ENCODE measurements around the gene LY86.

LY86 gene

GRCh38 chr6:6588064-6588923 is at the start of gene LY86:
LY86 (plus strand) TSS chr6:6588720; CDS start chr6:6588735, 15 bp downstream.
- DNase-seq (ENCODE audit: low spot score), result no peak

DNA sequence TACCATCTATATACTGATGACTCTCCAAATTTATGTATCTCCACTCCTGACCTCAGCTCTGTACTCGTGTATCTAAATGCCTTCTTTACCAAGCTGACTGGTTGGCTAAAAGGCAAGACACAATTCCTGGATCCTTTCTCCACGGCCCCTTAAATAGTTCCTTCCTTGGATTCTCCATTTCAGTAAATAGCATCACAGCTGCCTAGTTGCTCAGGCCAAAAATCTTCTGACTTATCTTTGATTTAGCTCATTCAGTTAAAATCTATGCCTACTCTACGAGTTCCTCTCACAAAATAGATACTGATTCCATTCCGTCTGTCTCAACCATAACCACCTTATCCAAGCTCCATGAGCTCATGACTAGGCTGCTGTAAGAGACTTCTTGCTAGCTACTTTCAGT is 49.5 kb upstream of the LY86 start:
- DNase-seq (ENCODE audit: low spot score), result no peak

GRCh38 chr6:6542357-6542756 is 46.2 kb upstream of the LY86 start:
- DNase-seq (ENCODE audit: low spot score), result no peak

GRCh38 chr6:6543181-6543879 is 45.2 kb upstream of the LY86 start:
- DNase-seq (ENCODE audit: low spot score), result no peak

GRCh38 chr6:6545616-6546317 is 42.8 kb upstream of the LY86 start:
- no peak for DNase-seq (ENCODE audit: low spot score)

DNA sequence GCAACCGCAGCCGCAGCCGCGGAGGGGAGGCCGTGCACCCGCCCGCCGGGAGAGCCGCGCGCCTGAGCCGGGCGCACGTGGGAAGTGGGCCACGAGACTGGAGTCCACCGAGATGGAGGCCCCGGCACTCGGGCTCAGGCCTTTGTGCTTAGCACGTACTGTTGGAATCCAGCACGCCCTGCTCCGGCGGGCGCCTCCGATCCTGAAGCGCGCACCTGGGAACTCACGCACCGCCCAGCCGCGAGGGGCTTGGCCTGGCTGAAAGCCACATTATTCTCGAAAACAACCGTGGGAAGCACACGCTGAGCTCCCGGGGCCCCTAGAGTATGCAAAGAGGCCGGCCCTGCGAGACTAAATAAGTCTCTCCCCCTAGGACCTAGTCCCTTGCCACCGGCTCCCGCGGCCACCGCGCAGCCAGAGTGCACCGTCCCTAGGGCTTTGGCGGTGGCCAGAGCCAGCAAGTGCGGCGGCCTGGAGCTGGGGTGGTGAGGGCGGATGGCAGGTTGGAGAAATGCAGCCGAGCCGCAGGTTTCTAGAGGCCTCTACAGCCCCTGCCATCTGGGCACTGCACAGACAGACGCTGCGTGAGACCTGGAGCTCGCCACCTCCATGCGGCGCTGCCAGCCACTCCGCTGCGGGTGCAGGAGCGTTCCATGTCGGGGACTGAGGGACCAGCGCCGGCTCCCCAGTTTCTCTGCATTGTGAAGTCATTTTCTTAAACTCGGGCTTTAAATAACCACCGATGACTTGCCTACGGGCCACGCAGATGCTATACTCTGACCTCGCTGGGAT is 42.0 kb upstream of the LY86 start:
- DNase-seq (ENCODE audit: low spot score), result peak; percentile 3

- DNase-seq (ENCODE audit: low spot score), result peak; percentile 79
These were observed 41.2 kb upstream of the LY86 start for GRCh38 chr6:6547110-6547879.

GRCh38 chr6:6556161-6556737 is 32.3 kb upstream of the LY86 start:
- no peak for DNase-seq (ENCODE audit: low spot score)

GRCh38 chr6:6556738-6557503 is 31.6 kb upstream of the LY86 start:
- DNase-seq (ENCODE audit: low spot score), result peak; percentile 40

GRCh38 chr6:6557504-6557839 is 31.0 kb upstream of the LY86 start:
- DNase-seq (ENCODE audit: low spot score), result no peak

GRCh38 chr6:6557886-6558285 is 30.6 kb upstream of the LY86 start:
- DNase-seq (ENCODE audit: low spot score), result no peak

DNA sequence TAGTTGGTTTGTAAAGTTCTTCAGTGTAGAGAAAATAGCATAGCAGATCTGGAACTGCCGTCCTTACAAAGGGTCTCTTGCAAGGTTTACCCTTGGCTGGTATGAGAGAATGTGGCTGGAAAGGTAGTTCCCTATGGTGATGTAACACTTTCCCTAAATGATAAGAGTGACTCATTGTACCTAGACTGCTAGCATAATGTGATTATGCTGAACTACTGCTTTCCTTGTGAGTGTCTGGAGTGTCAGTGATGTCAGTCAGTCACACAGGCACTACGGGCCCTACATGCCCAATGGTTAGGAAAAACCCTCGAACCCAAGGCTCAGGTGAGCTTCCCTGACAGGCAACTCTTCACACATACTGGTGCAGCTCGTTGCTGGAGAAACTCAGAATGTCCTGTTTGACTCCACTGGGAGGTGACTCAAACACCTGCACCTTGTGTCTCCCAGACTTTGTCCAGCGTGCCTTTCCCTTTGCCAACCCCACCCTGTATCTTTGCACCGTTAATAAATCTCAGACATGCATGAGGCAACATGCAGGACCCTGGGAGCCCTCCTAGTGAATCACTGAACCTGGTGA is 28.4 kb upstream of the LY86 start:
- DNase-seq (ENCODE audit: low spot score), result no peak

DNA sequence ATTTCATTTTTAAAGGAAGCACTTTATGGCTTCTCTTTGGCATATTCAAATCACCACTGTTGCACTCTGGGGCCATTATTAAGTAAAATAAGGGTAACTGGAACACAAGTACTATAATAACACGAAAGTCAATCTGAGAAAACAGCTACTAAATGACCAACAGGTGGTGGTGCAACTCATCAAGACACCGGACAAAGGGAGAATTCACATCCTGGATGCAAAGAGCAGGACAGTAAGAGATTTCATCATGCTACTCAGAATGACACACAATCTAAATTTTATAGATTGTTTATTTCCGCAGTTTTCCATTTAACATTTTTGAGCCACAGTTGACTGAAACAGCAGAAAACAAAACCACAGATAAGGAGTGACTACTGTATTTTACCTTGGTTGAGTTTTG is 27.6 kb upstream of the LY86 start:
- DNase-seq (ENCODE audit: low spot score), result no peak

- DNase-seq (ENCODE audit: low spot score), result no peak
These were observed 24.4 kb upstream of the LY86 start for GRCh38 chr6:6564154-6564553.

DNA sequence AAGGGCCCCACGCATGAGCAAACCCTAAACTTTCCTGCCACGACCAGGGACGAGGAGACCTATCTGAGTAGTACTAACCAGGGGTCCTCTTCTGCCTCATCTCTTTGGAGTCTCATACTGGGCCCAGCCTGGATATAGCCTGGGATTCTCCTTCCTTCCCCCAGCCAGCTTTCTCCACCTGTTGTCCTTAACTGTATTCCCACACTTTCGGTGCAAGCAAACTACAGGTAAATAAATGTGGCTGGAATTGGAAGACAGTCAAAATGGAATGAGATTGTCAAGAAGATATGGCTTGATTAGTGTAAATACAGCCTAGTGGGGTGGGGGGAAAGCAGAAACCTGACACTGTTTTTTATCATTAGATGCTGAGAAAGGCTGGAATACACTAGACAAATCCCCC is 23.5 kb upstream of the LY86 start:
- DNase-seq (ENCODE audit: low spot score), result no peak

DNA sequence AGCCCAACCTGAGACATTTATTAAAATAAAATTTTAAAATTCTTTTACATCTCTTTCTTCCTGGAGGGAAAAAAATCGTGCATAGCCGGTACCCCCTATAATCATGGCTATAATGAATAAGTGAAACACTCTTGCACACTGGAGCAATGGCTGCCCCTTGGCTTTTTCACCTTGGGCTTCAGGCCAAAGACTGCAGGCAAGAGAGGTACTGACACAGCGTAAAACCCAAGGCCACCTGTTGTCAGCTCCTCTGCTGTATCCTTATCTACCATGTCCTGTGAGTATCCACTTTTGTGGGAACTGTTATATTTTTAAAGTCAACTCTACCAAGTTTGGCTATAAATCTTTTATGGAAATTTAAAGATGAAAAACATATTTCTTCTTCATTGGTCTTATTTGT is 23.0 kb upstream of the LY86 start:
- no peak for DNase-seq (ENCODE audit: low spot score)

GRCh38 chr6:6566766-6567165 is 21.8 kb upstream of the LY86 start:
- DNase-seq (ENCODE audit: low spot score), result no peak

GRCh38 chr6:6569096-6569810 is 19.3 kb upstream of the LY86 start:
- no peak for DNase-seq (ENCODE audit: low spot score)

GRCh38 chr6:6569811-6570164 is 18.7 kb upstream of the LY86 start:
- DNase-seq (ENCODE audit: low spot score), result no peak

Data from CD4-positive, alpha-beta T cell treated with Interleukin-6 at 100 ng/mL for 8 hours (primary cell).